Pancreas (tissue), 10 donors: ENCODE data around the gene EIF2S1. TPM values are rescaled to one million over a fixed set of nuclear protein-coding genes. Genes with fewer than 3 reads are reported as not detected.

Source experiments
- ATAC-seq, 4 donors: fragments of 200-7000 bp; cut with Tn5 transposase; one replicate each; pipeline versions ENCODE4 v1.8.0 to v1.9.1; 2020; ENCODE audit warnings: mild to moderate bottlenecking in 4 of 4, moderate library complexity in 4 of 4
- DNase-seq, 6 donors: peaks; one replicate each; pipeline ENCODE4 v3.0.0-alpha.2; 2020
- FAIRE-seq: peaks from 2 replicates; lab custom pipeline; 2012; peaks lifted over from hg19 to GRCh38; lab: Jason Lieb, UNC
- H3K27ac ChIP-seq, 4 donors: fragments of 200-600 bp; sonication (generic); 1 replicate in 3 of 4; 2 replicates in 1 of 4; pipeline versions ENCODE4 v1.5.0 to v1.8.0; 2020
- H3K27me3 ChIP-seq, 4 donors: fragments of 200-600 bp; one replicate each; pipeline ENCODE4 v1.8.0; 2021
- H3K36me3 ChIP-seq, 3 donors: fragments of 200-600 bp; sonication (generic) in 1 of 3; one replicate each; pipeline versions ENCODE4 v1.5.0 to v1.8.0; 2020 to 2021
- H3K4me1 ChIP-seq, 3 donors: fragments of 200-600 bp; one replicate each; pipeline ENCODE4 v1.8.0; 2021
- H3K4me3 ChIP-seq, 4 donors: fragments of 200-600 bp; sonication (generic) in 2 of 4; one replicate each; pipeline versions ENCODE4 v1.5.0 to v1.8.0; 2020 to 2021
- H3K9me3 ChIP-seq, 4 donors: fragments of 200-600 bp; one replicate each; pipeline ENCODE4 v1.8.0; 2021
- WGBS, 2 donors: extraction: QIAGEN DNeasy Blood & Tissue Kit; methylation state at CpG; one replicate each; pipeline ENCODE4 v1.1.7; 2013; 5-methylcytosine and 5-hydroxymethylcytosine counted together
- intact Hi-C, 3 donors: fragments of 100-400 bp; cut with DNase I; formaldehyde crosslinking; loops; one replicate each; pipeline versions ENCODE4 v1.11.1 to v1.14.2; 2022
- polyA plus RNA-seq, 2 donors: library from polyadenylated mRNA; stranded (reverse); fragments of 200-250 nt; gene quantifications; one replicate each; pipeline ENCODE4 v1.2.3, GENCODE V29; 2013
- total RNA-seq, 6 donors: library from RNA; stranded (reverse); fragmentation: NEBNext Ultra II Directional in 4 of 6; extraction: Animal tissue kit (Norgen Biotek cat#: 25700) in 4 of 6; gene quantifications; one replicate each; pipeline versions ENCODE4 v1.2.1 to v1.2.4, GENCODE V29; 2021 to 2023
- TF ChIP-seq, protein P1 (sequence below), 4 donors: fragments of 200-600 bp; sonication (generic) in 3 of 4; IDR thresholded peaks; one replicate each; pipeline versions ENCODE4 v1.5.0 to v1.8.0; 2021; ENCODE audit warnings: antibody characterized with exemption in 4 of 4
- donor health status: healthy with polysubstance abuse.
- donor health status: DM: no; HTN: no; CAD: no; lungs with moderate emphysema.
- donor health status: DM: no; HTN: no; CAD: no.
- donor health status: control.
- donor health status: control.
- donor health status: Bipolar disorder and iron deficiency.
- donor health status: DM: yes; HTN: yes; CAD: no.
- donor health status: DM: no; HTN: no; CAD: no.
- donor health status: DM: no; HTN: no; CAD: no.
- donor health status: DM: yes; HTN: yes; CAD: no.

EIF2S1 gene
- total and polyA plus RNA-seq, 8 donors = 14.9 to 52.8 (median 33.2) TPM

DNA sequence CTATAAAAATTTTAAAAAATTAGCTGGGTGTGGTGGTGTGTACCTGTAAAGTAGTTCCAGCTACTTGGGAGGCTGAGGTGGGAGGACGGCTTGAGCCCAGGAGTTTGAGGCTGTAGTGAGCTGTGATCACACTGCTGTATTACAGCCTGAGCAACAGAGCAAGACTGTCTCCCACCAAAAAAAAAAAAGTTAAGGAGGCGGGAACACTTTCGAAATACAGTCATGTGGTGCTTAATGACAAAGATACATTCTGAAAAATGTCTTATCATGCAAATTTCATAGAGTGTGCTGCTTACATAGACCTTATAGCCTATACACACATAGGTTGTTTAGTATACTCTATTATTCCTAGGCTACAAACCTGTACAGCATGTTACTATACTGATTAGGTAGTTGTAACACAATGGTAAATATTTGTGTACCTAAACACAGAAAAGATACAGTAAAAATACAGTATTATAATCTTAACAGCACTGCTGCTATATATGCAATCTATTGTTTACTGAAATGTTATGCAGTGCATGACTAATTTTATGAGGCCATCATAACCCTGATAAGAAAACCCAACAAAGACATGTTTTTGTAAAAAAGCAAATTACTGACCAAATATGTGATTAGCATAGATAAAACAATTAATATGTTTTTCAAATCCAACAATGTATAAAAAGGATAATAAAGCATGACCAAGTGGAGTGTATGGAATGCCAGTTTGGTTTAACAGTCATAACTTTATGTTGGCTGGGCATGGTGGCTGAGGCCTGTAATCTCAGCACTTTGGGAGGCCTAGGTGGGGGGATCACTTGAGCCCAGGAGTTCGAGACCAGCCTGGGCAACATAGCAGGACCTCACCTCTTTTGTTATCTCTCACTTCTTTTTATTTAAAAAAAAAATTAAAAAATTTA lies 11.4 kb downstream of the EIF2S1 start:
- TF ChIP-seq, protein P1, sequence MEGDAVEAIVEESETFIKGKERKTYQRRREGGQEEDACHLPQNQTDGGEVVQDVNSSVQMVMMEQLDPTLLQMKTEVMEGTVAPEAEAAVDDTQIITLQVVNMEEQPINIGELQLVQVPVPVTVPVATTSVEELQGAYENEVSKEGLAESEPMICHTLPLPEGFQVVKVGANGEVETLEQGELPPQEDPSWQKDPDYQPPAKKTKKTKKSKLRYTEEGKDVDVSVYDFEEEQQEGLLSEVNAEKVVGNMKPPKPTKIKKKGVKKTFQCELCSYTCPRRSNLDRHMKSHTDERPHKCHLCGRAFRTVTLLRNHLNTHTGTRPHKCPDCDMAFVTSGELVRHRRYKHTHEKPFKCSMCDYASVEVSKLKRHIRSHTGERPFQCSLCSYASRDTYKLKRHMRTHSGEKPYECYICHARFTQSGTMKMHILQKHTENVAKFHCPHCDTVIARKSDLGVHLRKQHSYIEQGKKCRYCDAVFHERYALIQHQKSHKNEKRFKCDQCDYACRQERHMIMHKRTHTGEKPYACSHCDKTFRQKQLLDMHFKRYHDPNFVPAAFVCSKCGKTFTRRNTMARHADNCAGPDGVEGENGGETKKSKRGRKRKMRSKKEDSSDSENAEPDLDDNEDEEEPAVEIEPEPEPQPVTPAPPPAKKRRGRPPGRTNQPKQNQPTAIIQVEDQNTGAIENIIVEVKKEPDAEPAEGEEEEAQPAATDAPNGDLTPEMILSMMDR (IDR thresholded peaks at IDR 0.05) = no peak
- FAIRE-seq (no peak), DNase-seq (no peak), ATAC-seq (peak in 1 of 4 donors; percentile 9)
- Histone ChIP-seq H3K4me1 (peaks cover 0 to 3% (median 0%) of the 10 kb centered on the region in 3 donors), H3K36me3 (peaks cover 3 to 60% (median 15%) of the 10 kb centered on the region in 3 donors), H3K27me3 (no peaks in the 10 kb centered on the region), H3K9me3 (no peaks in the 10 kb centered on the region), H3K27ac (no peak overlapping the region), H3K4me3 (no peak overlapping the region)
- 91 to 97% methylated on average over 4 of the region's 4 CpGs for WGBS, 2 donors
- intact Hi-C loops = no loop called here

DNA sequence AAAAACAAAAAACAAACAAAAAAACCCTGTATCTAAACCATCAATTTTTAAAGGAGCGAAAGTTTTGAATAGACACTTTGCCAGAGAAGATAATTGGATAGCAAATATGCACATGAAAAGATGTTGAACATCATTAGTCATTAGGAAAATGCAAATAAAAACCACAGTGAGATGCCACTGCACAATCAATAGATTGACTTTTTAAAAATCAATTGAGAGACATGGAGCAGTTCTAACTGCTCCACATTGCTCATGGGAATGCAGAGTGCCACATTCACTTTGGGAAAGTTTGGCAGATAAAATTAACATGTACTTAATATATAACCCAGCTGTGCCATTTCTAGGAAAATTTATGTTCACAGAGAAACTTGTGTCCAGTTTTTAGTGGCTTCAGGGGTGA lies 12.7 kb downstream of the EIF2S1 start:
- no peak overlapping the region for H3K27ac ChIP-seq
- FAIRE-seq = no peak
- peaks cover 0 to 3% (median 0%) of the 10 kb centered on the region in 3 donors for H3K4me1 ChIP-seq
- H3K27me3 ChIP-seq = no peaks in the 10 kb centered on the region
- no peak for ATAC-seq
- WGBS, 2 donors = 93 to 95% methylated on average over 1 of the region's 1 CpG
- H3K36me3 ChIP-seq = peaks cover 3 to 61% (median 20%) of the 10 kb centered on the region in 3 donors
- no peaks in the 10 kb centered on the region for H3K9me3 ChIP-seq
- DNase-seq = no peak
- intact Hi-C loops = no loop called here
- no peak overlapping the region for H3K4me3 ChIP-seq
- TF ChIP-seq, protein P1 (IDR thresholded peaks at IDR 0.05) = no peak

DNA sequence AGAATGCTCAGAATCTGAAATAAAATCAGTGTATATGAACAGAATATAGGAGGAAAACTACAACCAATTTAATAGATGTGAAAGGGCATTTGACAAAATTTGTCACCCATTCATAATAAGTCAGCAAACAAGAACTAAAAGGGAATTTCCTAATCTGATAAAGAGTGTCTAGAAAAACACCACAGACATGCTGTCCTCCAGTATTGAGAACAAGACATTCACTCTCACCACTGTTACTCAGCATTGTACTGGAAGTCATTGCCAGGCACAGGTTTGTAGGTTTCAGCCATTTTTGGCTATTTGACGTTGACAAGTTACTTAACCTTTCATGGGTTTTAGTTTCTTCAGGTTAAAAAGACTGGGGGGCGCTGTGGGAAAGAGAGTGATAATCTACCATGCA lies 13.2 kb downstream of the EIF2S1 start:
- WGBS, 2 donors = 75 to 77% methylated on average over 2 of the region's 2 CpGs
- Histone ChIP-seq H3K4me1 (peaks cover 0 to 3% (median 0%) of the 10 kb centered on the region in 3 donors), H3K27me3 (no peaks in the 10 kb centered on the region), H3K27ac (no peak overlapping the region), H3K4me3 (no peak overlapping the region), H3K36me3 (peaks cover 3 to 62% (median 19%) of the 10 kb centered on the region in 3 donors), H3K9me3 (no peaks in the 10 kb centered on the region)
- ATAC-seq (peak in 1 of 4 donors; percentile 20), FAIRE-seq (no peak), DNase-seq (no peak)
- intact Hi-C loops = no loop called here
- TF ChIP-seq, protein P1 (IDR thresholded peaks at IDR 0.05) = no peak

DNA sequence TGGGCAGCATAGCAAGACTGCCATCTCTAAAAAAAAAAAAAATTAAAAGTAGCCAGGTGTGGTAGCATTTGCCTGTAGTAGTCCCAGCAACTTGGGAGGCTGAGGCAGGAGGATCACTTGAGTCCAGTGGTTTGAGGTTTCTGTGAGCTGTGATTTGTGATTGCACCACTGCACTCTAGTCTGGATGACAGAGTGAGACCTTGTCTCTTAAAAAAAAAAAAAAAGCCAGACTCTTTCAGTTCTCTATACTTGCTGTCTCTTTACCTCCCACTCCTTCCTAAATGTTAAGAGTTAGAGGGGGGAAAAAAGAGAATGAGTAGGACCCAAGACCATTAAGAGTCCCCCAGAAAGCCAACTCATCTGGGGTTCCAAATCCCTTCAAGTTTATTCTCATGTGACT lies 17.8 kb downstream of the EIF2S1 start:
- no peak for FAIRE-seq
- Histone ChIP-seq H3K9me3 (no peaks in the 10 kb centered on the region), H3K27ac (no peak overlapping the region), H3K27me3 (no peaks in the 10 kb centered on the region), H3K4me3 (no peak overlapping the region), H3K4me1 (peaks cover 0 to 3% (median 0%) of the 10 kb centered on the region in 3 donors), H3K36me3 (peaks cover 0 to 72% (median 35%) of the 10 kb centered on the region in 3 donors)
- DNase-seq = no peak
- intact Hi-C loops = no loop called here
- no peak for ATAC-seq
- TF ChIP-seq, protein P1 (IDR thresholded peaks at IDR 0.05) = no peak

DNA sequence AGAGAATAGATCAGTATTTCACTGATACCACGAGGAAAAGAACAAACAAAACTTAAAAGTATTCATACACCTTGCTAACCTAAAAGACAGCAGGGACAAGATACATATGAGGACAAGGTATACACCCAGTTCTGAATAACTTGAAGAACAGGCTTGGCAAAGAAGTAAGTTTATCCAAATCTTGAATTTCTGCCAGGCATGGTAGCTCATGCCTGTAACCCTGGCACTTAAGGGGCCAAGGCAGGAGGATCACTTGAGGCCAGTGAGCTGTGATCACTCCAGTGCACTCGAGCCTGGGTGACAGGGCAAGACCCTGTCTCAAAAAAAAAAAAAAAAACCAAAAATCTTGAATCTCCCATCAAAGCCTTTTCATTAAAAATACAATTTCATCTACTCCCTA lies 25.0 kb downstream of the EIF2S1 start:
- Histone ChIP-seq H3K4me3 (no peak overlapping the region), H3K4me1 (peaks cover 0 to 14% (median 6%) of the 10 kb centered on the region in 3 donors), H3K9me3 (no peaks in the 10 kb centered on the region), H3K27ac (no peak overlapping the region), H3K36me3 (peaks cover 0 to 53% (median 22%) of the 10 kb centered on the region in 3 donors), H3K27me3 (no peaks in the 10 kb centered on the region)
- WGBS, 2 donors = 55% methylated on average over 2 of the region's 2 CpGs
- DNase-seq = no peak
- ATAC-seq = peak in 3 of 4 donors; percentile 18 to 44 (median 34)
- TF ChIP-seq, protein P1 (IDR thresholded peaks at IDR 0.05) = no peak
- FAIRE-seq = no peak
- intact Hi-C loops = no loop called here
